Lower leg skin (tissue), 4 donors: ENCODE data around the gene DEF6. TPM values are rescaled to one million over a fixed set of nuclear protein-coding genes. Genes with fewer than 3 reads are reported as not detected.

Experiments used
- DNase-seq, 2 donors: peaks; one replicate each; pipeline ENCODE4 v3.0.0-alpha.2; 2019; ENCODE audit warnings: low spot score in 2 of 2
- H3K4me3 ChIP-seq: fragments of 200-600 bp; sonication (generic); 2 replicates; pipeline ENCODE4 v1.5.1; 2017; ENCODE audit warnings: mild to moderate bottlenecking, low read depth; ENCODE audit not compliant: poor library complexity, severe bottlenecking
- CTCF ChIP-seq, 3 donors: fragments of 450-650 bp; IDR thresholded peaks; one replicate each; pipeline ENCODE4 v1.5.1; 2016; ENCODE audit warnings: antibody characterized with exemption in 3 of 3, mild to moderate bottlenecking in 3 of 3, moderate library complexity in 2 of 3
- POLR2A ChIP-seq, 2 donors: fragments of 450-650 bp; IDR thresholded peaks; one replicate each; pipeline ENCODE4 v1.6.1; 2016 to 2017; ENCODE audit warnings: antibody characterized with exemption in 2 of 2, mild to moderate bottlenecking in 1 of 2, moderate library complexity in 1 of 2
- WGBS, 2 donors: methylation state at CpG; one replicate each; pipeline ENCODE4 v1.1.5; 2018; 5-methylcytosine and 5-hydroxymethylcytosine counted together
- intact Hi-C: fragments of 100-400 bp; cut with DNase I; formaldehyde crosslinking; loops from one replicate; pipeline ENCODE4 v1.15.0; 2023; ENCODE audit warnings: low total_unique reads
- total RNA-seq, 4 donors: library from RNA; depleted of rRNA; stranded (reverse); fragments of >200 nt; gene quantifications; one replicate each; pipeline ENCODE4 v1.1.0, GENCODE V29; 2016

The DEF6 gene
- total RNA-seq, 4 donors from 2014 or later: 30.1 to 53.3 (median 39.4) TPM

DNA sequence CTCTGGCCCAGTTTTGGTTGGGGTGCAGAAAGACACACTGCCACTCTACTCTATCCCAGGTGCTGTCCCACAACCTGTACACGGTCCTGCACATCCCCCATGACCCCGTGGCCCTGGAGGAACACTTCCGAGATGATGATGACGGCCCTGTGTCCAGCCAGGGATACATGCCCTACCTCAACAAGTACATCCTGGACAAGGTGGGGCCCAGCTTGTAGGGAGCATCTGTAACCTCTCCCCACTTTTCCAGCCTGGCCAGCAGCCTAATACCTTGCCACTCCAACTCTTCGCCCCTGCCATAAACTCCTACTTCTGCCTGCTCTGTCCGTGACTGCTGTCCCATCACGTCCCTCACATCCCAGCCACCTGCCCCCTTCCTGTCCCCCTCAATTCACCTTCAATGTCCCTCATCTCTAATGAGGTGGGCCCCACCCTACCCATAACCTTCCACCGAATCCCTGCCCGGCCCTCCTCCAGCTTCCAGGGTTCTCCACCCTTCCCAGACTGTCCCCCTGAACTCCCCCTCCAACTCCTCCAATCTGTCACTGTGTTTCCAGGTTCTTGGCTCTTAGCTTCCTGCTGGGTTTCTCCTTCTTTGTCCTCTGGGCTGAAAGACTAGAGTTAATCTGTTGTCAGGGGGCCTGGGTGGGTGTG lies 12.1 kb downstream of the DEF6 start:
- H3K4me3 ChIP-seq: no peak overlapping the region
- peak in 1 of 2 donors; percentile 62 for DNase-seq
- intact Hi-C loops: no loop called here
- WGBS, 2 donors: 85 to 89% methylated on average over 9 of the region's 9 CpGs
- TF ChIP-seq POLR2A (IDR thresholded peaks at IDR 0.05) (no peak), CTCF (IDR thresholded peaks at IDR 0.05) (no peak)

GRCh38 chr6:35310265-35310831 lies 12.7 kb downstream of the DEF6 start:
- peak in 1 of 2 donors; percentile 75 for DNase-seq
- TF ChIP-seq POLR2A (IDR thresholded peaks at IDR 0.05) (no peak), CTCF (IDR thresholded peaks at IDR 0.05) (no peak)
- intact Hi-C loops: no loop called here
- no peak overlapping the region for H3K4me3 ChIP-seq
- 82 to 84% methylated on average over 6 of the region's 6 CpGs for WGBS, 2 donors

DNA sequence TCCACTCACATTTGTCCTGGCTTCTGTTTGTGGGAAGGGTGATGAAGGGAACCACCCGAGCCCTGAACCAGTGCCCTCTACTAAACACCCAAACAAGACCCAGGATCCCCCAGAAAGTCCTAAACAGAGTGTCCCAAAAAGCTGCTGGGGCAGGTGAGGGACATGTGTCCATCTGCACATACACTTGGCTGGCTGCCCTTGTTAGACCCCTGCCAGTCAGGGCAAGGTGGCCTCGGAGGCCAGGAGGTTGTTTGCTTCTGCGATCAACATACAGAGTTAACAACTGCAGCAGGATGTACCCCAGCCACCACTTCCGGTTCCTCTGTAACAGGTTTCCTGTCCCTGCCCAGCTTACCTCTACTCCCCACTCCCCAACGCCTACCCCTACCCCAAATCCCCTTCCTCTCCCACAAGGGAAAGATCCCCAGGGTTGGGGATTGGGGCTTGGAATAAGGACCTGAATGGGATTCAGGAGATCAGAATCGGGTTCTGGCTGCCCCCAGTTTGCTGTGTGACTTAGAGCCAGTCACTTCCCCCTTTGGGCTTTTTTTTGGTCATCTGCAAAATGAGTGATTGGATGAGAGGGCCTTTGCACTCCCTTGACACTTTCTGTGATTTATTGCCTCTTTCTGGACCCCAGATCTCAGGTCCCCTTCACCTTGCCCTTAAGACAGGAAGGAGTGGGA lies 13.9 kb downstream of the DEF6 start:
- DNase-seq: no peak
- intact Hi-C loops: no loop called here
- TF ChIP-seq CTCF (IDR thresholded peaks at IDR 0.05) (no peak), POLR2A (IDR thresholded peaks at IDR 0.05) (no peak)
- H3K4me3 ChIP-seq: no peak overlapping the region
- WGBS, 2 donors: 67 to 69% methylated on average over 6 of the region's 6 CpGs

DNA sequence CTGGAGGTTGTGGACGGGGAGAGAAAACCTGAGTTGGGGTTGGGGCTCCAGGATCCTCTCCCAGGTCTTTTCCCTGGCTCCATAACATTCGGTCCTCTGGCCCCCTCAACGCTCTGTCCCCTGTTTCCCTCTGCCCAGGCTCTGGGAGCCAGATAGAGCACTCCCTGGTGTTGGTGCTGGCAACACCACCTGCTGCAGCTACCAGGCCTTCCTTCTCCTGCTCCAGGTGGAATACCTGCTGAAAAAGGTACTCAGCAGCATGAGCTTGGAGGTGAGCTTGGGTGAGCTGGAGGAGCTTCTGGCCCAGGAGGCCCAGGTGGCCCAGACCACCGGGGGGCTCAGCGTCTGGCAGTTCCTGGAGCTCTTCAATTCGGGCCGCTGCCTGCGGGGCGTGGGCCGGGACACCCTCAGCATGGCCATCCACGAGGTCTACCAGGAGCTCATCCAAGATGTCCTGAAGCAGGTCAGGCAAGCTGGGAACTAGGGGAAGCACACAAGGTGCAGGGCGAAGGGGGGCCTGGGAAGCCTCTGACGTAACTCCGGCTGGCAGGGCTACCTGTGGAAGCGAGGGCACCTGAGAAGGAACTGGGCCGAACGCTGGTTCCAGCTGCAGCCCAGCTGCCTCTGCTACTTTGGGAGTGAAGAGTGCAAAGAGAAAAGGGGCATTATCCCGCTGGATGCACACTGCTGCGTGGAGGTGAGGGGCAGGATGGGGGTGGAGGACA lies 14.6 kb downstream of the DEF6 start:
- 89 to 90% methylated on average over 19 of the region's 19 CpGs for WGBS, 2 donors
- DNase-seq: no peak
- intact Hi-C loops: no loop called here

DNA sequence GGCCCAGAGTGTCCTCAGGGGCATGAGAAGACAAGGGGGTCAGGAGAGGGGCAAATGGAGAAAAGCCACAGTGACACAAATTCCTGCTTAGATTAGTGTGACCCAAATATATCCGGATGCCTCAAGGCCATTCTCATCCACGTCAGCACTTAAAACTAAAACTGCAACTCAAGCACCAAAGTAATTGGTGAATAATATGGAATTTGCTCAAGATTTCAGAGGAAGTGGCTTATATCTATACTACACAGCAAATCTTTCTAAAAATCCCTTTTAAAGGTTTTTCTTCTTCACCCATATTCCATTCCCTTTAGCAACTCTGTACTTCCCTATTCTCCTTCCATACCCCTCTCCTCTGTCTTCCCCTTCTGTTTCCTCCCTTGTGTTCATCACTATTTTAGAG lies 15.2 kb downstream of the DEF6 start:
- 25 to 36% methylated on average over 2 of the region's 2 CpGs for WGBS, 2 donors
- TF ChIP-seq POLR2A (IDR thresholded peaks at IDR 0.05) (no peak), CTCF (IDR thresholded peaks at IDR 0.05) (no peak)
- no peak overlapping the region for H3K4me3 ChIP-seq
- DNase-seq: no peak
- intact Hi-C loops: no loop called here

More for the DNA sequence above, 14.6 kb downstream of the DEF6 start:
- TF ChIP-seq POLR2A (IDR thresholded peaks at IDR 0.05) (no peak), CTCF (IDR thresholded peaks at IDR 0.05) (no peak)
- no peak overlapping the region for H3K4me3 ChIP-seq
